ENCODE measurements around the gene ZIC5.
"Not testable (repeated sequence)": the region's sequence is repeated elsewhere in the genome, so short reads cannot be mapped to it uniquely, and the experiment has no call there.

Gene ZIC5

GRCh38 chr13:99959540-99960230 is 11.9 kb downstream of the ZIC5 start:
- no peak for DNase-seq

DNA sequence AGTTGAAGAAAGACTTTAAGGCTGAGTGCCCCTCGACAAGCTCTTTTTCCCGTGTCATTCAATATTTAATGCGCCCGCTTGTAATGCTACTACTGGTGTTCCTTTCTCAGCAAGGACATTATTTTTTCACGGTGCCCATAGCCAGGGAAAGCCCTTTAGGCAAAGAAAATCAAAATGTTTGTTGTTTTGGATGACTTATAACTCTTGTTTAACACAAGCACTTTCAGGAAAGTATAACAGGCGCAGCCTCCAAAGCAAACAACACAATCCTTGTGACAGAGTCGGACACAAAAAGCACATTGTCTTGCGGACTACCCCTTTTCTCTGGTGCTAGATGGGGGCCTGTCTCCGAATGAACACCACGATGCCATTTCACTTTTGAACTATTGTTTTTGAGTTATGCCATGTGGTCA is 12.4 kb downstream of the ZIC5 start:
- DNase-seq: no peak

DNA sequence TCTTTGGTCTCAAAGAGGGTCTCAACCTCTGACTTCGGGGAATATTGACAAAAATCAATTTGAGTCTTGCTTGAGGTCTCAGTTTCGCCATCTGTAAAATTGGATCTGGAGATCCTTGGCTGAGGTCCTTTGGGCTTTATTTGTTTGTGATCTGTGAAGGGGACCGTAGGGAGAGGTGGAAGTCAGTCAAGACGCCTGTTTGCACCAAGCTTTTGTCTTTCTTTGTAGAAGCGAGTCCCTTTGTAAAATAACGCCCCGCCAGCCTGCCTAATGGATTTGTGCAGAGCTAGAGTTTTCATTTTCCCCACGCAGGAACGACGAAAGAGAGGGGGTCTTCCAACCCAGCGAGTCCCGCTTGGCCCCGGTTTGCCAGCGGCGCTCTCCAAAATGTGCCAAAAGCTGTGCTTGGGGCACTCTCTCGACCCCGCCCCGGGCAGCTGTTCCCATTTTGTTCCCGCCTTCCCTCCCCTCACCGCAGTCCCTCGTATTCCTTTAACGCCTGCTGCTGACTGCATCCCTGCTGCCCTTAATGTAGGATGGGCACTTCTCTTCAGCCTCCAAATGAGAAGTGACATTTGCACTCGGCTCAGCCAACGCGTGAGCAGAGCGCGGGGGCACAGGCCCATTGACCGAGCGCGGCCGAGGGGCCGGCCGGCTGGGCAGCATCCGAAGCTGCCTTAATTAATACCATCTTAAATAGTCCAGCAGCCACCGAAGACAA is 13.0 kb downstream of the ZIC5 start:
- DNase-seq: no peak

DNA sequence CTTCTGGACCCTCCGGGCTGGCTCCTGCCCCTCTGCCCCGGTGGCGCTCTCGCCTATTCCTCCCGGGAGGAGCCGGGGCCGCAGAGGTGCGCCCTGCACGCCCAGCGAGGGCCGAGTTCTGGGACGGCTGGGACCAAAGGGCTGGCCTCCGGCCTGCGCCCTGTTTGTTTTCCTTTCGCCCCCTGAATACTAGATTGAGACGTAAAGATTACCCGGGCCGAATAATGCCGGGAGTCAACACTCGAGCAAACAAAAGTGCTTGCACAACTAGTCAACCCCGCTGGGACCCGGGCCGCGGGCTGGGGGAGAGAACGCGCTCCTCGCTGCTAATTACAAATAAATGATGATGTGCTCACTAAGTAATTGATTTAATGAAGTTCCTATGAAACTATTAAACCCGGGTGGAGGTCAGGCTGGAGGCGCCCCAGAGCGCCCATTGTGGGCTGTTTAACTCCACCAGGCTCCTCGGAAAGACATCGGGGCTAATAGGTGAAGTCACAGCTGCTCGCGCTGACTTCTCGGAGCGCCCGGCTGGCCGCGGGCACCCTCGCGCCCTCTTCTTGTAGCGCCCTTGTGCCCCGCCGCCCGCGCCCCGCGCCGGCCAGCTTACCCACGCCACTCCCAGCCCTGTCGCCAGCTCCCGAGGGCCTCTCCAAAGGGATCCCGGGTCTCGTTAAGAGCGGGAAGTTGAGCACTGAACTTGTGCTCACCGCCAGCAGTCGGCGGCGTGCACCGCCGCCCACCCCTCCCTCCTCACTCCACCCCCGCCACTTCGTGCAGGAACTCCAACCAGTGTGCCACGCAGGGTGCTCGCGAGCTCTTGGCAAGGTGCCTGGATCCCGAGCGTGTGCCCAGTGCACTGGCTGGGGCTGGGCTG is 14.9 kb downstream of the ZIC5 start:
- DNase-seq: no peak

- DNase-seq: no peak
Observed at GRCh38 chr13:99955747-99956472, 15.7 kb downstream of the ZIC5 start.

DNA sequence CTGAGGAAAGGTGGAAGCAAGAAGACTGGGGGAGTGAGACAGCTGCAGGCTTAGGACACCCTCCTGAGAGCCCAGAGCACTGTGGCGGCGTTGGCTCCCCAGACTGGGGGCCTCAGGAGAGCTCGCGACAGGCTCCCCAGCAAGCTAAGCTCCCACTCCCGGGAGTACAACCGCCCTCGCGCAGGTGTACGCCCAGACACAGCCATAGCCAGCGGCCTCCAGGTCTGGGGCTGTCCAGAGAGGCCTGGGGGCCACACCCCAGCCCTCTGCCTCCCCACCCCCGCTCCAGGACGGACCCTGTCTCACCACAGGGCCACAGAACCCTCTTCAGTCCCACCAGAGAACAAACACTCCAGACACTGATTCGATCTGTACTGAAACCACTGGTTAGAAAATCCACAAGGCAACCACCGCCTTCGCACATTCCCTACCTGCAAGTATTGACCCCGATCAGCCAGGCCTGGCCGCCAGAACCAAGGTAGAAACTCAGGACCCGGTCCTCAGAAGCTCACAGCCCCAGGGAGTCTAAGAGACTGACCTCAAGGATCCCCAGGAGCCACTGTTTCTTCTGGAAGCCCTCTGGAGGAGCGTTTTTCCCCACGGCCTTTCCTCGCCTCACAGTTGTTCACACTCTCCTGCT is 16.3 kb downstream of the ZIC5 start:
- DNase-seq: no peak

DNA sequence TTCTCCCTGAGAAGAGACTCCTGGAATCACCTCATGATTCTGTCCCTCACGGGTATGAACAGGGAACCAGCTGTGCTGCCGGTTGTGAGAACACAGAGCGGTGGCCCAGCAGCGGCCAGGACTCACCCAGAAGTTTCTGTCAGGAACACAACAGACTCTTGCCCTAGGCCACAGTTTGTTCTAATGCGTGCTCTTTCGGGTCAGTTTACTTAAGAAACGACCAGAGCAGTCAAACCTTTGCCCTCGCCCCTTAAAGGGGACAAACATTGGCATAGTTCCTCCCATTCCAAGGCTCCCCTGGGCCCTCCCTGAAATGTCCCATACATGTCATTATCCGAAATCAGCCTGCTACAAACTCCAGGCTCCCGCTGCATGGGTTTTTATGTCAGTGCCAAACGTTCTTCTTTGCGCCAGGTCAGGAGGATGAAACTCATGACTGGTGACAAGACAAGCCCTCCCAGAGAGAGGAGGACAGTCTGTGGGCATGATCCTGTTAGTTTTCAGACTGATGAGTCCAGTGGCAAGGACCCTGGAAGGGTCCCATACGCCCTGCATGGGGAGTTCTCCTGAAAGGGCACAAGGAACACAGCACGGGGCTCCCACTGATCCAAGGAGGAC is 18.3 kb downstream of the ZIC5 start:
- DNase-seq: no peak

DNA sequence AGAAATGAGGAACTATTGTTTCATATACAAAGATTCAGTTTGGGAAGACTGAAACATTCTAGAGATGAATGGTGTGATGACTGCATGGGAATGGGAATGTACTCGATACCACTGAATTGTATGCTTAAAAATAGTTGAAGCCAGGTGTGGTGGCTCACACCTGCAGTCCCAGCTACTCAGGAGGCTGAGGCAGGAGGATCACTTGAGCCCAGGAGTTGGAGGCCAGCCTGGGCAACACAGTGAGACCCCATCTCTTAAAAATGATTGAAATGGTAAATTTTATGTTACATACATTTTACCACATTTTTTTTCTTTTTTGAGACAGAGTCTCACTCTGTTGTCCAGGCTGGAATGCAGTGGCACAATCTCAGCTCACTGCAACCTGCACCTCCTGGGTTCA is 19.9 kb downstream of the ZIC5 start:
- not testable (repeated sequence) for DNase-seq

- DNase-seq: no peak
Observed at GRCh38 chr13:99949679-99950413, 21.7 kb downstream of the ZIC5 start.

DNA sequence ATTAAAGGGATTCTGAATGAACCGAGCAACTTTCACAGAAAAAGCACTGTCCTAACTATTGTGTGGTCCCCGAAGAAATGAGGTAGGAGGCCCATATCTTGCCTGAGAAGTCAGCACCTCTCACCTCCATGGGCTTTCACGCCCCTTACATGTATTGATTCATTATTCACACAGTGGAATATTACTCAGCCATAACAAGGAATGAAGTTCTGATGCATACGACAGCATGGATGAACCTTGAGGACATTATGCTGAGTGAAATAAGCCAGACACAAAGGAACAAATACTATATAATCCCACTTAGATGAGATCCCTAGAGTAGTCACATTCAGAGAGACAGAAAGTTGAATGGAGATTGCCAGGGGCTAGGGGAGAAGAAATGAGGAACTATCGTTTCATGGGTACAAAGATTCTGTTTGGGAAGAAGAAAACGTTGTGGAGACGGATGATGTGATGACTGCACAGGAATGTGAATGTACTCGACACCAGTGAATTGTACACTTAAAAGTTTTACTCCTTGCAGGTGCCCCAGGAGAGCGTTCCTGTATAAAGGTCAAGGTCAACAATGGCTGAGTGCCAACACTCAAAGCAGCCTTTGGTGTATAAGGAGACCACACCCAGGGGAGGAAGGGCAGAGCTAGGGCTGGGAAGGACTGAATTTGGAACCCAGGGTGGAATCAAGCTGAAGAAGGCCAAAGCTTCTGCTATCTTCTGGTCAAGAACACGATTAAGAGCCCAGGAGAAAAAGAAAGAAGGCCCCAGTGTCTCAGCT is 22.5 kb downstream of the ZIC5 start:
- no peak for DNase-seq

DNA sequence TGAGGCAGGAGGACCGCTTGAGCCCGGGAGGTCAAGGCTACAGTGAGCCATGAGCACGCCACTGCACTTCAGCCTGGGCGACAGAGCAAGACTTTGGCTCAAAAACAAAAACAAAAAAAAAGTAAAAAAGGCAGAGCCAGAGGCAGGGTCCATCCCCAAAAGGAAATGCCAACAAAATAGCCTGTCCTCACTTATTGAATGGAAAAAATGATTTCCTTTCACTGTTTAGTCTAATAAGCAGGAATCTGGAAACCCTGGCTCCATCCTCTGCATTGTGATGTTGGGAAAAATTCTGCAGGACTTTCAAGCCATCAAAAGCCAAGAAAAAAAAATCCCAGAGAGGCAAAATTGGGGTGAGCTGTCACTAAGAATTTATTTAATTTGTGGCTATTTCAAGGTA is 23.2 kb downstream of the ZIC5 start:
- DNase-seq: no peak

DNA sequence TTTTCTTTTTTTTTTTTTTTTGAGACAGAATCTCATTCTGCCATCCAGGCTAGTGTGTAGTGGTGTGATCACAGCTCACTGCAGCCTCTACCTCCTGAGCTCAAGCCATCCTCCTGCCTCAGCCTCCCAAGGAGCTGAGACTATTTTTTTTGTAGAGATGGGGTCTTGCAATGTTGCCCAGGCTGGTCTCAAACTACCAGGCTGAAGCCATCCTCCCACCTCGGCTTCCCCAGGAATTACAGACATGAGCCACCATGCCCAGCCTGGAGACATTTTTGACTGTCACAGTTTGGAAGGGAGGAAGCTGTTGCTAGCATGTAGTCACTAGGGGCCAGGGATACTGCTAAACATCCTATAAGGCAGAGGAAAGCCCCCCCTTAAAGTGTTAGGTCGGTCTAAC is 23.9 kb downstream of the ZIC5 start:
- DNase-seq: no peak

DNA sequence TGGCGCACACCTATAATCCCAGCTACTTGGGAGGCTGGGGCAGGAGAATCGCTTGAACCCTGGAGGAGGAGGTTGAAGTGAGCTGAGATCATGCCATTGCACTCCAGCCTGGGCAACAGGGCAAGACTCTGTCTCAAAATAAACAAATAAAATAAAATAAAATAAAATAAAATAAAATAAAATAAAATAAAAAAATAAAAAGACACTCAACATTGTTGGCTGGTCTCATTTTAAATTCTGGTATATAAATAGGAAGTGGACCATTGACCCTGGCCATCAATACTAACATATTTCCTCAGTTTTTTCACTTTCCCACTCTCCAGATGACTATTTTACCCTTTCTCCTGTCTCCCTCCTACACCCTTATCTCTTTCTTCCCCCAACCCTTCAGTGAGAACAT is 26.1 kb downstream of the ZIC5 start:
- not testable (repeated sequence) for DNase-seq

GRCh38 chr13:99944606-99945005 is 27.0 kb downstream of the ZIC5 start:
- no peak for DNase-seq

DNA sequence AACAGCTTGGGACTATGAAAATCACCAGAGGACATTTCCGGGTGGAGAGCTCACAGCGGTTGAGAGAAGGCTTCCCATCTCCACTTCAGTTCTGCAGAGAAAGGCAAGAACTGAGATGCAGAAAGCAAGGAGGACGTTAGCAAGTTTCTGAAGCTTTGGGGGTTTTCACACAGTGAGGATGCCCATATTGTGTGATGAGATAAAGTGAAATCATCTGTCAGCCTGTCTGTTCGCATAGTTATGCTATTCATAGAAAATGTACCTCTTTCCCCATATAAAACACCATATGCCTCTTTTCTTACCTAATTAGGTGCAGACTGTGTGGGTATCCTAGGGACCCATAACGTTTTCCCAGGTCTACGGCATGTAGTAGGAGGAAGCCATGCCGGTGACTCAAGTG is 27.5 kb downstream of the ZIC5 start:
- DNase-seq: no peak

DNA sequence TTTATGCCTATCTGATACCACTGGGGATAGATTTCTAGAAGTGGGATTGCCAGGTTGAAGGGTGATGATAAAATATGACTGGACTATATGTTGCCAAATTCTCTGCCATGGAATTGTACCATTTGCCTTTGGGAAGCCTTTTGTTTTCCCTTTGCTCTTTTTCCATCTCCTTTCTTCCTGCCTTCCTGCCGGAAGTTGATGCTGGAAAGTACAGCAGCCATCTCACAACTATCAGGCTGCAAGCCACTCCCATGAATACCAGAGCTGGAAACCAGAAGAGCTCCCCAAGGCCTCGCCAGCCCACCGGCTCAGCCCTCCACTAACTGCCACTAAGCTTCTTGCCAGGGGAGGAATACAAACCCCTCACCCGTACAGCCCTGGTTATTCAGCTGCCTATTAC is 29.7 kb downstream of the ZIC5 start:
- no peak for DNase-seq

DNA sequence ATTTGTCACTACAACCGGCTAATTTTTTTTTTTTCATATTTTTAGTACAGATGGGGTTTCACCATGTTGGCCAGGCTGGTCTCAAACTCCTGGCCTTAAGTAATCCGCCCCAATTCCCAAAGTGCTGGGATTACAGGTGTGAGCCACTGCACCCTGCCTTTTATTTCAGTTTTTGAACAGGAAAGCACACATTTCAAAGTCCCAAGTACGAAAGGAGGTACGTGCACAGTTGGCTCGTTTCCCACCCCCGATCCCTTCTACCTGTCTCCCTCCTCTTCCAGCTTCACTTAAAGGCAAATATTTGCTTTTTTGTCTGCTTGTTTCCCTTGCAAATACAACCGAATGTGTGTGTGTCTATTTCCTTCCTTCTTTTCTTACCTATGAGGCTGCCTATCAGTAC is 30.5 kb downstream of the ZIC5 start:
- no peak for DNase-seq

DNA sequence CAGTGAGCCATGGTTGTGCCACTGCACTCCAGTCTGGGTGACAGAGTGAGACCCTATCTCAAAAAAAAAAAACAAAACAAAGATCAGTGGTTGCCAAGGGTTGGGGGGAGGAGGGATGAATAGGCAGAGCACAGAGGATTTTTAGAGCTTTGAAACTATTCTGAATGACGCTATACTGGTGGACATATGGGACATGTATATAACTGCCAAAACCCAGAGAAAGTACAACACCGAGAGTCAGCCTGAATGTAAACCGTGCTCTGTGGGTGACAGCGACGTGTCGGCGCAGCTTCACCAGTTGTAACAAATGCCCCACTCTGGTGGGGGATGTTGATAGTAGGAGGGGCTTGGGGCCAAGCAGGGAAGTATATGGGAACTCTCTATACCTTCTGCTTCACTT is 32.9 kb downstream of the ZIC5 start:
- no peak for DNase-seq

DNA sequence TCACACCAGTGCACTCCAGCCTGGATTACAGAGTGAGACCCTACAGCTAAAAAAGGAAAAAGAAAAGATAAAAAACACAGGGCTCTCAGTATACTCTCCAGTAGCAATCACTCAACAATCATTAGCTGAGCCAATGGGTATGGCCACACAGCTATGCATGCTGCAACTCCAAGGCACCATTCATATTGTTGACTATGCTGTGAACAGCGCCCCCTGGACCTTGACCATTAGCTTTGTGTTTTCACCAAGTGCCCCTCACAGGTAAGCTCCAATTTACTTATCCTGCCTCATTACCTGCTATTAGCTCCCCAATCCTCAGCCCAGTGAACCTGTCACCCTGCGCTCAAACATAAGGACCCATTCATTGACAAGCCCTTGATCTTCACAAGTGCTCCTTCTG is 35.8 kb downstream of the ZIC5 start:
- DNase-seq: no peak

DNA sequence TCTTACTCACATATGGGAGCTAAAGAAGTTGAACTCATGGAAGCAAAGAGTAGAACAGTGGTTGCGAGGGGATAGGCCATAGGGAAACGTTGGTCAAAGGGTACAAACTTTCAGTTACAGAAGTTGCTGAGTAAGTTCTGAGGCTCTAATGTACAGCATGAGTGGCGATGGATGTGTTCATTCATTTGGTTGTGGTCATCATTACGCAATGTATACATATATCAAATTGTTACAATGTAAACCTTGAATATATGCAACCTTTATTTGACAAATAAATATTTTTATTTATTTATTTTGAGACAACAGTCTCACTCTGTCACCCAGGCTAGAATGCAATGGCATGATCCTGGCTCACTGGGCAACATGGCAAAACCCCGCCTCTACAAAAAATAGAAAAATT is 38.7 kb downstream of the ZIC5 start:
- no peak for DNase-seq

GRCh38 chr13:99930925-99931324 is 40.6 kb downstream of the ZIC5 start:
- DNase-seq: no peak
